HepG2 (cell line): ENCODE results near the gene EXOSC9. TPM values are rescaled to one million over a fixed set of nuclear protein-coding genes. Genes with fewer than 3 reads are reported as not detected.

Experiments used
- ATAC-seq: fragments of 200-7000 bp; cut with Tn5 transposase; 3 replicates; pipeline ENCODE4 v1.9.1; 2020; ENCODE audit warnings: mild to moderate bottlenecking, moderate library complexity
- BruUV-seq: library from RNA; stranded (reverse); fragments of 400-500 nt; replicated peaks from 2 replicates; lab custom pipeline; 2021; lab: Mats Ljungman, UMichigan
- CTCF ChIA-PET: fragments of 300-600 bp; formaldehyde crosslinking; extraction: SDS; loops from one replicate; lab custom pipeline; 2021; ENCODE audit warnings: low total read pairs, inconsistent platforms, low intra/inter-chr PET ratio; lab: Yijun Ruan, JAX
- POLR2A ChIA-PET: fragments of 350-600 bp; sonication (Branson Sonifier 250); formaldehyde crosslinking; loops from one replicate; lab custom pipeline; 2020; ENCODE audit warnings: antibody characterized with exemption, inconsistent platforms; lab: Yijun Ruan, JAX
- DNase-seq: peaks from one replicate; pipeline ENCODE4 v3.0.0-alpha.2; 2015; ENCODE audit warnings: low spot score
- FAIRE-seq: peaks from 3 replicates; lab custom pipeline; 2011; peaks lifted over from hg19 to GRCh38; lab: Jason Lieb, UNC
- H2AFZ ChIP-seq: one replicate; pipeline ENCODE4 v1.6.1; 2011; ENCODE audit warnings: low read length, inconsistent platforms
- H3K27ac ChIP-seq: fragments of 300-600 bp; 3 replicates; pipeline ENCODE4 v1.8.0; 2011; ENCODE audit warnings: mixed run types, mild to moderate bottlenecking, mixed read lengths, low read length, inconsistent platforms; ENCODE audit not compliant: insufficient read depth; ENCODE audit errors: extremely low read length
- H3K27me3 ChIP-seq, 2 experiments: fragments of 200-600 bp in 1 of 2; 2 replicates in 1 of 2; 3 replicates in 1 of 2; pipeline versions ENCODE4 v1.6.0 to v1.8.0; 2011; ENCODE audit warnings: low read length in 2 of 2, mild to moderate bottlenecking in 2 of 2, moderate library complexity in 2 of 2, inconsistent platforms in 1 of 2; ENCODE audit not compliant: insufficient read depth in 2 of 2, control insufficient read depth in 1 of 2
- H3K36me3 ChIP-seq, 2 experiments: fragments of 200-600 bp in 1 of 2; replicated peaks in 1 of 2; 2 replicates in 1 of 2; 3 replicates in 1 of 2; pipeline versions ENCODE4 v1.5.1 to v1.8.0; 2011; ENCODE audit warnings: low read length in 2 of 2, inconsistent platforms in 1 of 2; ENCODE audit not compliant: insufficient read depth in 2 of 2, control insufficient read depth in 1 of 2
- H3K4me1 ChIP-seq: 2 replicates; pipeline ENCODE4 v1.5.1; 2012; ENCODE audit warnings: low read length, inconsistent platforms; ENCODE audit not compliant: insufficient read depth
- H3K4me2 ChIP-seq: 2 replicates; pipeline ENCODE4 v1.6.0; 2011; ENCODE audit warnings: low read depth, low read length, inconsistent platforms
- H3K4me3 ChIP-seq, 3 experiments: fragments of 200-600 bp in 1 of 3; sonication (generic), shearing (Covaris generic) in 1 of 3; replicated peaks in 1 of 3; 2 replicates each; pipeline ENCODE4 v1.5.1; 2011 to 2016; ENCODE audit warnings: low read length in 3 of 3, inconsistent platforms in 2 of 3, low read depth in 2 of 3, mild to moderate bottlenecking in 2 of 3, control low read depth in 1 of 3, mixed read lengths in 1 of 3; ENCODE audit not compliant: insufficient read depth in 1 of 3
- H3K79me2 ChIP-seq: one replicate; pipeline ENCODE4 v1.6.1; 2011; ENCODE audit warnings: low read length, inconsistent platforms; ENCODE audit not compliant: insufficient read depth
- H3K9ac ChIP-seq: 2 replicates; pipeline ENCODE4 v1.6.0; 2011; ENCODE audit warnings: mild to moderate bottlenecking, low read depth, low read length, inconsistent platforms; ENCODE audit not compliant: insufficient read depth
- H3K9me3 ChIP-seq: 2 replicates; pipeline ENCODE4 v1.5.1; 2012; ENCODE audit warnings: mild to moderate bottlenecking, low read length
- H4K20me1 ChIP-seq: 2 replicates; pipeline ENCODE4 v1.6.0; 2011; ENCODE audit warnings: inconsistent platforms, mild to moderate bottlenecking, low read length, moderate library complexity; ENCODE audit not compliant: insufficient read depth
- CAMTA2 ChIP-seq: sonication (generic); formaldehyde crosslinking; IDR thresholded peaks from 2 replicates; pipeline ENCODE4 v1.4.0; 2020; ENCODE audit warnings: mild to moderate bottlenecking, missing genetic modification reagents, borderline replicate concordance
- HOXD1 ChIP-seq: sonication (generic); formaldehyde crosslinking; IDR thresholded peaks from 2 replicates; pipeline ENCODE4 v1.5.0; 2020; ENCODE audit warnings: missing genetic modification reagents
- IRF1 ChIP-seq: sonication (generic); formaldehyde crosslinking; IDR thresholded peaks from 2 replicates; pipeline ENCODE4 v1.4.0; 2020; ENCODE audit warnings: low read depth, mild to moderate bottlenecking, missing genetic modification reagents
- NFE2L2 ChIP-seq: fragments of 150-350 bp; IDR thresholded peaks from 2 replicates; pipeline ENCODE4 v1.6.1; 2014; ENCODE audit warnings: low read length
- SETDB1 ChIP-seq: sonication (generic); formaldehyde crosslinking; IDR thresholded peaks from 2 replicates; pipeline ENCODE4 v1.5.1; 2020; ENCODE audit warnings: missing genetic modification reagents, mild to moderate bottlenecking, borderline replicate concordance
- ZMAT5 ChIP-seq: sonication (generic); formaldehyde crosslinking; IDR thresholded peaks from 2 replicates; pipeline ENCODE4 v1.5.0; 2020; ENCODE audit warnings: mild to moderate bottlenecking, low read depth, missing genetic modification reagents, borderline replicate concordance
- ZNF317 ChIP-seq: sonication (generic); formaldehyde crosslinking; IDR thresholded peaks from 2 replicates; pipeline ENCODE4 v1.5.0; 2020; ENCODE audit warnings: mild to moderate bottlenecking, missing genetic modification reagents
- ZNF451 ChIP-seq: sonication (generic); formaldehyde crosslinking; IDR thresholded peaks from 2 replicates; pipeline ENCODE4 v1.5.0; 2020; ENCODE audit warnings: mild to moderate bottlenecking, missing genetic modification reagents
- ZNF773 ChIP-seq: sonication (generic); formaldehyde crosslinking; IDR thresholded peaks from 2 replicates; pipeline ENCODE4 v1.4.0; 2020; ENCODE audit warnings: missing genetic modification reagents, borderline replicate concordance
- ZSCAN21 ChIP-seq: sonication (generic); formaldehyde crosslinking; IDR thresholded peaks from 2 replicates; pipeline ENCODE4 v1.8.0; 2022; ENCODE audit warnings: mild to moderate bottlenecking, missing genetic modification reagents, moderate library complexity, borderline replicate concordance
- WGBS: methylation state at CpG from one replicate; pipeline ENCODE4 v1.1.6; 2017; ENCODE audit warnings: low lambda C conversion rate; 5-methylcytosine and 5-hydroxymethylcytosine counted together
- in situ Hi-C: cut with HindIII; loops from 2 replicates; pipeline ENCODE4 v1.10.0; 2017; ENCODE audit warnings: low pct_unique_long_range_greater_than_20kb; ENCODE audit not compliant: extremely low pct_ligation_motif_present
- intact Hi-C: fragments of 100-400 bp; cut with micrococcal nuclease; formaldehyde crosslinking; loops from one replicate; pipeline ENCODE4 v1.10.0; 2022; ENCODE audit not compliant: unreplicated experiment
- polyA plus RNA-seq, 8 experiments: library from polyadenylated mRNA; depleted of rRNA in 3 of 8; stranded (reverse) in 7 of 8; unstranded in 1 of 8; fragments of >200 nt; fragmentation: Illumina TruSeq in 4 of 8; extraction: Trizol in 4 of 8; gene quantifications; 2 replicates each; pipeline versions ENCODE4 v1.2.1 to v1.2.3, GENCODE V29; 2011 to 2016; ENCODE audit warnings: low read depth in 4 of 8, missing spikeins in 1 of 8, mixed read lengths in 1 of 8; ENCODE audit not compliant: insufficient read depth in 1 of 8
- total RNA-seq, 5 experiments: library from RNA; depleted of rRNA; stranded (reverse); fragments of >200 nt; fragmentation: Illumina TruSeq; extraction: Trizol; gene quantifications; 2 replicates each; pipeline ENCODE4 v1.2.3, GENCODE V29; 2016; ENCODE audit warnings: low read depth in 1 of 5
- TF ChIP-seq, protein P1 (sequence below): sonication (generic); formaldehyde crosslinking; IDR thresholded peaks from 2 replicates; pipeline ENCODE4 v1.4.0; 2020; ENCODE audit warnings: missing genetic modification reagents
- TF ChIP-seq, protein P2 (sequence below): sonication (generic); formaldehyde crosslinking; IDR thresholded peaks from 2 replicates; pipeline ENCODE4 v1.4.0; 2020; ENCODE audit warnings: missing genetic modification reagents

Gene EXOSC9
- total and polyA plus RNA-seq, 2 of the 13 experiments (the other 11 are each of a cell fraction or from before 2014, with no cell fraction given): 26.0 to 48.0 TPM

- ChIA-PET CTCF (no interaction called here), POLR2A (no interaction called here)
- FAIRE-seq (no peak), DNase-seq (no peak), ATAC-seq (no peak)
- in situ Hi-C loops (no loop called here), intact Hi-C loops (no loop called here)
- no peaks in the 10 kb centered on the region for H3K9me3 ChIP-seq
- H3K4me1 ChIP-seq: no peaks in the 10 kb centered on the region
- TF ChIP-seq NFE2L2 (0 out of 2 replicates have a peak, but pooled peaks have one; percentile 17), ZNF773 (CRISPR knock-in tag) (no peak), ZMAT5 (CRISPR knock-in tag) (no peak), ZNF451 (CRISPR knock-in tag) (no peak)
- TF ChIP-seq, all 625 proteins: peak for 1
- no peaks in the 10 kb centered on the region for H4K20me1 ChIP-seq
- no peak overlapping the region for H3K4me2 ChIP-seq
- 45% methylated on average over 2 of the region's 2 CpGs for WGBS
- no peak overlapping the region for H3K9ac ChIP-seq
- H3K27me3 ChIP-seq: peaks cover 1 to 12% of the 10 kb centered on the region in 2 experiments; a peak in 3 of 5 replicates
- BruUV-seq: no TSS peak
- H3K27ac ChIP-seq: no peak overlapping the region
- no peaks in the 10 kb centered on the region for H3K79me2 ChIP-seq
- no peaks in the 10 kb centered on the region for H3K36me3 ChIP-seq
- no peak overlapping the region for H2AFZ ChIP-seq
- no peak overlapping the region for H3K4me3 ChIP-seq
These were observed 42.1 kb upstream of the EXOSC9 start for GRCh38 chr4:121758925-121759568.

DNA sequence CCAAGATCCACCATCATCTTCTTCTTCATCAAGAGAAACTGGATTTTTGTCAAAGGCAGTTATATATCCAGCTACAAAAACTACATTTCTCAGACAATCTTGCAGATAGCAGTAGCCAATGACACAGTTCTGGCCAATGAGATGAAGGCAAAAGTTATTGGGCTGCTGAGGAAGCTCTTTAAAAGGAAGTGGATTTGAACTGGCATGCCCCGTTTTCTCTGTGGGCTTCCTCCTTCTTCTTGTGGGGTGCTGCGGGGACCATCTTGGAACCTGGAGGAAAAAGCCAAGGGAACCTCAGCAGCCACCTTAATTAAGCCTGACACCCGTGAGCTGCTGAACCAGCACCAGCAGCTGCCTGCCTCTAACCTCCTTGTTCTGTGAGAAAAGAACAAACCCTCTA, 40.9 kb upstream of the EXOSC9 start:
- Histone ChIP-seq H3K4me1 (no peaks in the 10 kb centered on the region), H3K27ac (no peak overlapping the region), H3K9me3 (no peaks in the 10 kb centered on the region), H3K36me3 (no peaks in the 10 kb centered on the region), H3K4me2 (no peak overlapping the region), H3K9ac (no peak overlapping the region), H2AFZ (no peak overlapping the region)
- WGBS: 3% methylated on average over 3 of the region's 3 CpGs
- ChIA-PET CTCF (no interaction called here), POLR2A (no interaction called here)
- ATAC-seq: no peak
- TF ChIP-seq HOXD1 (CRISPR knock-in tag) (no peak), ZNF317 (CRISPR knock-in tag) (no peak), CAMTA2 (CRISPR knock-in tag) (no peak), SETDB1 (CRISPR knock-in tag) (no peak), ZSCAN21 (no peak), IRF1 (CRISPR knock-in tag) (no peak)
- TF ChIP-seq, protein P1, sequence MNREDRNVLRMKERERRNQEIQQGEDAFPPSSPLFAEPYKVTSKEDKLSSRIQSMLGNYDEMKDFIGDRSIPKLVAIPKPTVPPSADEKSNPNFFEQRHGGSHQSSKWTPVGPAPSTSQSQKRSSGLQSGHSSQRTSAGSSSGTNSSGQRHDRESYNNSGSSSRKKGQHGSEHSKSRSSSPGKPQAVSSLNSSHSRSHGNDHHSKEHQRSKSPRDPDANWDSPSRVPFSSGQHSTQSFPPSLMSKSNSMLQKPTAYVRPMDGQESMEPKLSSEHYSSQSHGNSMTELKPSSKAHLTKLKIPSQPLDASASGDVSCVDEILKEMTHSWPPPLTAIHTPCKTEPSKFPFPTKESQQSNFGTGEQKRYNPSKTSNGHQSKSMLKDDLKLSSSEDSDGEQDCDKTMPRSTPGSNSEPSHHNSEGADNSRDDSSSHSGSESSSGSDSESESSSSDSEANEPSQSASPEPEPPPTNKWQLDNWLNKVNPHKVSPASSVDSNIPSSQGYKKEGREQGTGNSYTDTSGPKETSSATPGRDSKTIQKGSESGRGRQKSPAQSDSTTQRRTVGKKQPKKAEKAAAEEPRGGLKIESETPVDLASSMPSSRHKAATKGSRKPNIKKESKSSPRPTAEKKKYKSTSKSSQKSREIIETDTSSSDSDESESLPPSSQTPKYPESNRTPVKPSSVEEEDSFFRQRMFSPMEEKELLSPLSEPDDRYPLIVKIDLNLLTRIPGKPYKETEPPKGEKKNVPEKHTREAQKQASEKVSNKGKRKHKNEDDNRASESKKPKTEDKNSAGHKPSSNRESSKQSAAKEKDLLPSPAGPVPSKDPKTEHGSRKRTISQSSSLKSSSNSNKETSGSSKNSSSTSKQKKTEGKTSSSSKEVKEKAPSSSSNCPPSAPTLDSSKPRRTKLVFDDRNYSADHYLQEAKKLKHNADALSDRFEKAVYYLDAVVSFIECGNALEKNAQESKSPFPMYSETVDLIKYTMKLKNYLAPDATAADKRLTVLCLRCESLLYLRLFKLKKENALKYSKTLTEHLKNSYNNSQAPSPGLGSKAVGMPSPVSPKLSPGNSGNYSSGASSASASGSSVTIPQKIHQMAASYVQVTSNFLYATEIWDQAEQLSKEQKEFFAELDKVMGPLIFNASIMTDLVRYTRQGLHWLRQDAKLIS (CRISPR knock-in tag): no peak
- TF ChIP-seq, protein P2, sequence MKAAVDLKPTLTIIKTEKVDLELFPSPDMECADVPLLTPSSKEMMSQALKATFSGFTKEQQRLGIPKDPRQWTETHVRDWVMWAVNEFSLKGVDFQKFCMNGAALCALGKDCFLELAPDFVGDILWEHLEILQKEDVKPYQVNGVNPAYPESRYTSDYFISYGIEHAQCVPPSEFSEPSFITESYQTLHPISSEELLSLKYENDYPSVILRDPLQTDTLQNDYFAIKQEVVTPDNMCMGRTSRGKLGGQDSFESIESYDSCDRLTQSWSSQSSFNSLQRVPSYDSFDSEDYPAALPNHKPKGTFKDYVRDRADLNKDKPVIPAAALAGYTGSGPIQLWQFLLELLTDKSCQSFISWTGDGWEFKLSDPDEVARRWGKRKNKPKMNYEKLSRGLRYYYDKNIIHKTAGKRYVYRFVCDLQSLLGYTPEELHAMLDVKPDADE: no peak
- TF ChIP-seq, all 625 proteins: peak for 0
- no peaks in the 10 kb centered on the region for H3K79me2 ChIP-seq
- no peak overlapping the region for H3K4me3 ChIP-seq
- in situ Hi-C loops (no loop called here), intact Hi-C loops (no loop called here)
- peaks cover 4 to 23% of the 10 kb centered on the region in 2 experiments; a peak in 4 of 5 replicates for H3K27me3 ChIP-seq
- DNase-seq (no peak), FAIRE-seq (no peak)
- no TSS peak for BruUV-seq
- H4K20me1 ChIP-seq: no peaks in the 10 kb centered on the region
